Left ventricle myocardium inferior (tissue), 1 donor: ENCODE measurements around the gene BEND7. TPM values are rescaled to one million over a fixed set of nuclear protein-coding genes. Genes with fewer than 3 reads are reported as not detected.

Source experiments
- DNase-seq: peaks from one replicate; pipeline ENCODE4 v3.0.0-alpha.2; 2020
- H3K27ac ChIP-seq: fragments of 200-600 bp; replicated peaks from 2 replicates; pipeline ENCODE4 v1.8.0; 2021
- H3K27me3 ChIP-seq: fragments of 200-600 bp; 2 replicates; pipeline ENCODE4 v1.8.0; 2021; ENCODE audit warnings: low read depth
- H3K36me3 ChIP-seq: fragments of 200-600 bp; 2 replicates; pipeline ENCODE4 v1.8.0; 2021
- H3K4me1 ChIP-seq: fragments of 200-600 bp; 2 replicates; pipeline ENCODE4 v1.8.0; 2021
- H3K4me3 ChIP-seq: fragments of 200-600 bp; 2 replicates; pipeline ENCODE4 v1.8.0; 2021; ENCODE audit warnings: mild to moderate bottlenecking, moderate library complexity
- H3K9me3 ChIP-seq: fragments of 200-600 bp; replicated peaks from 2 replicates; pipeline ENCODE4 v1.8.0; 2021
- intact Hi-C: fragments of 100-400 bp; cut with micrococcal nuclease; formaldehyde crosslinking; loops from one replicate; pipeline ENCODE4 v1.11.0; 2022
- total RNA-seq: library from RNA; stranded (reverse); fragmentation: NEBNext Ultra II Directional; extraction: Animal tissue kit (Norgen Biotek cat#: 25700); gene quantifications from one replicate; pipeline ENCODE4 v1.2.1, GENCODE V29; 2021
- TF ChIP-seq, protein P1 (sequence below): fragments of 200-600 bp; IDR thresholded peaks from 2 replicates; pipeline ENCODE4 v1.8.0; 2021; ENCODE audit warnings: antibody characterized with exemption, mild to moderate bottlenecking, borderline replicate concordance
- donor health status: DM: no; HTN: yes; CAD: no; lungs with severe emphysema.

Gene BEND7
- total RNA-seq, 1 donor from 2014 or later, result 14.7 TPM

DNA sequence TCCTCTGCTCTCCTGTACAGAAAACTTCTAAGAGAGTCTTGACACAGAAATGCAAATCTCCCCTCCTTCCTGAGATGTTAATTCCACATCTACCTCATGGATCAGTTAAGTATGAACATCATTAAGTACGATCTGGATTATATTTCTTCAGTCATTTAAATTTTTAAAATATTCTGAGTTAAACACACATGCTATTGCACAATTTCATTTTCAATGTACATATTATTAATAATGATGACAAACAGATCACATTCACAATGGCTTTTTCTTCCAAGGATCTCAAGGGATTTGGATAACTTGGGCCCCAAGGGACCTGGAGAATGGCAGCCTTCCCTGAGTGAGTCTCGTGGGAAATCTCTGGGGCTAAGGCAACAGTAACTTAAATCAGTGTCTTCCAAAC is 16.2 kb downstream of the BEND7 start:
- H3K4me1 ChIP-seq, result peaks cover 9% of the 10 kb centered on the region
- TF ChIP-seq, protein P1, sequence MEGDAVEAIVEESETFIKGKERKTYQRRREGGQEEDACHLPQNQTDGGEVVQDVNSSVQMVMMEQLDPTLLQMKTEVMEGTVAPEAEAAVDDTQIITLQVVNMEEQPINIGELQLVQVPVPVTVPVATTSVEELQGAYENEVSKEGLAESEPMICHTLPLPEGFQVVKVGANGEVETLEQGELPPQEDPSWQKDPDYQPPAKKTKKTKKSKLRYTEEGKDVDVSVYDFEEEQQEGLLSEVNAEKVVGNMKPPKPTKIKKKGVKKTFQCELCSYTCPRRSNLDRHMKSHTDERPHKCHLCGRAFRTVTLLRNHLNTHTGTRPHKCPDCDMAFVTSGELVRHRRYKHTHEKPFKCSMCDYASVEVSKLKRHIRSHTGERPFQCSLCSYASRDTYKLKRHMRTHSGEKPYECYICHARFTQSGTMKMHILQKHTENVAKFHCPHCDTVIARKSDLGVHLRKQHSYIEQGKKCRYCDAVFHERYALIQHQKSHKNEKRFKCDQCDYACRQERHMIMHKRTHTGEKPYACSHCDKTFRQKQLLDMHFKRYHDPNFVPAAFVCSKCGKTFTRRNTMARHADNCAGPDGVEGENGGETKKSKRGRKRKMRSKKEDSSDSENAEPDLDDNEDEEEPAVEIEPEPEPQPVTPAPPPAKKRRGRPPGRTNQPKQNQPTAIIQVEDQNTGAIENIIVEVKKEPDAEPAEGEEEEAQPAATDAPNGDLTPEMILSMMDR, result no peak
- no peak for DNase-seq
- H3K9me3 ChIP-seq, result no peaks in the 10 kb centered on the region
- no peak overlapping the region for H3K4me3 ChIP-seq
- no peak overlapping the region for H3K27ac ChIP-seq
- peaks cover 4% of the 10 kb centered on the region for H3K36me3 ChIP-seq
- H3K27me3 ChIP-seq, result no peaks in the 10 kb centered on the region
- intact Hi-C loops, result no loop called here

DNA sequence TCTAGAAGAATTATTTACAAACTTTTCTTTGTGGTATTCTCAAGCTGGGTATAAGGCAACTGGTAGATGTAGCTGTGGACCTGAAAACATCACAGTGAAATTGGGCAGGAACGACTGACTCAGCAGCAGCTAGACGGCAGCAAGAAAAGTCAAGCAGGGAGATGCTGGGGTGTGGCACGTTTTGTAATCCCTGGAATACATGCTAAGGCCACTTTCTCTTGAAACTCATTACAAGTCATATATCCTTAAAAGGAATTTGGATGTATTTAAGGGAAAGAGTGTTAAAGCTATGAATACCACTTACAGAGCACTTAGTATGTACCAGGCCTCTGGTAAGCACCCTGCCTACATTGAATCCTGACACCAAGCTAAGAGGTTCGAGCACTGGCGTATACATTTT is 17.4 kb downstream of the BEND7 start:
- no peak for DNase-seq
- no peak overlapping the region for H3K4me3 ChIP-seq
- peaks cover 4% of the 10 kb centered on the region for H3K36me3 ChIP-seq
- intact Hi-C loops, result no loop called here
- H3K9me3 ChIP-seq, result no peaks in the 10 kb centered on the region
- TF ChIP-seq, protein P1, result no peak
- H3K27ac ChIP-seq, result no peak overlapping the region
- H3K27me3 ChIP-seq, result no peaks in the 10 kb centered on the region
- H3K4me1 ChIP-seq, result peaks cover 9% of the 10 kb centered on the region

DNA sequence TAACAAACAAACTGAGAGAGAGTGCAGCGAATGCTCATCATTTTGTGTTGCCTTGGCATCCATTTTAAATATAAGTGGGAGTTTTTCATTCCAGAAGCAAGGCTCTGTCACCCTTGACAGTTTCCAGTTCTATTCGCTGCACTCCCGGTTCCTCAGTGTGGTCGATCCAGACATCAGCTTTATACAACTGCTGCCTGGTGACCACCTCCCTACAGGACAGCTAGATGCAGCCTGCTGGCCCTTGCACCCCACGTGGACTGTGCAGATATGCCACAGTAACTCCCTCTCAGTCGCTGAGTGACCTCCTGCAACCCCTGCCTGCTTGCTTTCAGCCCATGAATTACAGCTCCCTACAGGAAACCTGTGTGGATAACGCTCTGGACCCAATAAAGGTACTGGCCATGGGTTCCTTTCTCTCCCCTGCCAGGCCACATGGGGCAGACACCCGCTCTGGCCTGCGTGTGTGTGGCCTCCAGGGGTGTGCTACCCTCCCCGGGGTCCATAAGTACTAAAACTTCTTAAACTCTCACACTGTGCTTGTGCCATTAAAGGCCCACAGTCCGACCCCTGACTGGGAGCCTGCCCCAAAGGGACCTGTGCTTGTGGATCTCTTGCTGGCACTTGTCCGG is 23.6 kb downstream of the BEND7 start:
- Histone ChIP-seq H3K36me3 (peaks cover 4% of the 10 kb centered on the region), H3K27ac (no peak overlapping the region), H3K4me3 (no peak overlapping the region), H3K4me1 (peaks cover 24% of the 10 kb centered on the region), H3K27me3 (no peaks in the 10 kb centered on the region), H3K9me3 (no peaks in the 10 kb centered on the region)
- TF ChIP-seq, protein P1, result no peak
- no peak for DNase-seq
- intact Hi-C loops, result no loop called here

DNA sequence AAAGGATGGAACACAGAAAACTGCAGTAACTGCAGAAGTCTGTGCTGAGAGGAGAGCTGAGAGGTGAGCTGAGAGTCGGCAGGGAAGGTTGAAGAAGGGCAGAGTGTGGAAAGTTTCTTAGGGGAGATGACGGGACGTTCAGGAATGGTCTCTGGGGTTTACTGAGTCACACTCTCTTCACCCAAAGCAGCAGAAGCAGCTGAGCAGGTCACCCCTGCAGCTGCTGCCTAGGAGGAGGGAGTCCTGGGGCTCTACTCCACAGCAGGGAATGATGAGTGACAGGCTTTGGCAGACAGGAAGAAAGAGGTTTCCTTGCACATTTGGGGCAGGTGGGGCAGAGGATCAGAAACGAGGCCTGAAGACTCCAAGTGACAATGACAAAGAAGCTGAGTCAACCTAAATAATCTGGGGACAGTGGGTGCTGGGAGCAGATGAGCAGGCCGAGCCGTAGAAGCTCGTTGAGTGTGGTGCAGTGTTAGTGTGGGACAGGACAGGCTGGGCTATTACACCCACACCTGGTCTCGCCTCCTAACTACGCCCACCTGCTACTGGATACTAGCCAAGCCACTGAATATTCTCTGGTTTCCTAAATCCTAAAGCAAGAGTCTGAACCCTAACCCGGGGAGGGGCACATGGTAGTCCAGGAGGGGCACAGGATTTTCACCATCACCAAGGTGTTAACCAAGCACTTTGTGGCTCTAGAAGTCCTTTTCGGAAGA is 24.9 kb downstream of the BEND7 start:
- peaks cover 24% of the 10 kb centered on the region for H3K4me1 ChIP-seq
- H3K9me3 ChIP-seq, result no peaks in the 10 kb centered on the region
- H3K27ac ChIP-seq, result no peak overlapping the region
- H3K36me3 ChIP-seq, result peaks cover 16% of the 10 kb centered on the region
- TF ChIP-seq, protein P1, result no peak
- DNase-seq, result no peak
- H3K27me3 ChIP-seq, result no peaks in the 10 kb centered on the region
- H3K4me3 ChIP-seq, result no peak overlapping the region
- intact Hi-C loops, result no loop called here

DNA sequence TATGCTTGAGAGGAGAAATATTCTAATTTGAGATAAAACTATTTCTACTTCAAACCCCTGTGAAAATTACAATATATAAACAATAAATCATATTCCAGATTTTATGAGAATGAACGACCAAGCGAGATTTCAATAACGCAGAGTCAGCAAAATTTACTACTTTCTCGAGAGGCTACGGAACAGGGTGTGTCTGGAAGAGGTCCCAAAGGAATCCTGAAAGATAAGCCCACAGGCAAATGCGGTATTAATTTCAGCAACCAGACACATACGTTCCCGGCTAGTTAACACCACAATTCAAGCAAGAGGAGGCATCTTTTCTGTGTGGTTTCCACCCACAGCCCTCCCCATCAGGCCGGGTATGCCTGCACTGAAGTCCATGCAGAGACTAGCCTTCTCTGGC is 26.4 kb downstream of the BEND7 start:
- TF ChIP-seq, protein P1, result no peak
- Histone ChIP-seq H3K9me3 (no peaks in the 10 kb centered on the region), H3K27me3 (no peaks in the 10 kb centered on the region), H3K4me1 (peaks cover 24% of the 10 kb centered on the region), H3K4me3 (no peak overlapping the region), H3K36me3 (peaks cover 23% of the 10 kb centered on the region), H3K27ac (no peak overlapping the region)
- DNase-seq, result no peak
- intact Hi-C loops, result no loop called here
